H9 (cell line): ENCODE results near the gene MYLK. TPM values are rescaled to one million over a fixed set of nuclear protein-coding genes. Genes with fewer than 3 reads are reported as not detected.

Experiments
- DNase-seq: peaks from one replicate; pipeline ENCODE4 v3.0.0-alpha.2; 2017
- H2AFZ ChIP-seq: one replicate; pipeline ENCODE4 v1.6.1; 2013; ENCODE audit warnings: mild to moderate bottlenecking, low read length, control low read depth, moderate library complexity
- H2AK5ac ChIP-seq: 2 replicates; pipeline ENCODE4 v1.6.1; 2013; ENCODE audit warnings: low read length, control low read depth, mixed read lengths; ENCODE audit not compliant: insufficient read length
- H2BK120ac ChIP-seq: one replicate; pipeline ENCODE4 v1.6.1; 2013; ENCODE audit warnings: low read depth, mild to moderate bottlenecking, low read length, control low read depth, inconsistent platforms; ENCODE audit not compliant: poor library complexity, severe bottlenecking
- H2BK12ac ChIP-seq: 2 replicates; pipeline ENCODE4 v1.6.1; 2013; ENCODE audit warnings: low read length, control low read depth, mixed read lengths, low read depth; ENCODE audit not compliant: insufficient read length
- H2BK15ac ChIP-seq: 2 replicates; pipeline ENCODE4 v1.6.1; 2013; ENCODE audit warnings: low read depth, low read length, control low read depth
- H2BK20ac ChIP-seq: one replicate; pipeline ENCODE4 v1.6.1; 2013; ENCODE audit warnings: low read depth, mild to moderate bottlenecking, low read length, control low read depth, inconsistent platforms; ENCODE audit not compliant: poor library complexity, severe bottlenecking
- H2BK5ac ChIP-seq: 2 replicates; pipeline ENCODE4 v1.6.1; 2013; ENCODE audit warnings: low read length, control low read depth, mixed read lengths; ENCODE audit not compliant: insufficient read length
- H3K14ac ChIP-seq: 2 replicates; pipeline ENCODE4 v1.6.1; 2013; ENCODE audit warnings: low read length, control low read depth; ENCODE audit not compliant: insufficient read depth
- H3K18ac ChIP-seq: 2 replicates; pipeline ENCODE4 v1.6.1; 2013; ENCODE audit warnings: low read depth, mild to moderate bottlenecking, mixed read lengths, low read length, control low read depth; ENCODE audit not compliant: insufficient read length
- H3K23ac ChIP-seq: 2 replicates; pipeline ENCODE4 v1.6.1; 2013; ENCODE audit warnings: low read length, control low read depth, mixed read lengths, low read depth; ENCODE audit not compliant: insufficient read length
- H3K23me2 ChIP-seq: 2 replicates; pipeline ENCODE4 v1.6.1; 2013; ENCODE audit warnings: low read depth, mild to moderate bottlenecking, mixed read lengths, low read length, control low read depth; ENCODE audit not compliant: insufficient read length, poor library complexity, severe bottlenecking
- H3K27ac ChIP-seq: 2 replicates; pipeline ENCODE4 v1.5.1; 2013; ENCODE audit warnings: low read length, control low read depth, mixed read lengths, low read depth; ENCODE audit not compliant: insufficient read length
- H3K27me3 ChIP-seq: 2 replicates; pipeline ENCODE4 v1.6.1; 2013; ENCODE audit warnings: low read length, control low read depth, inconsistent platforms; ENCODE audit not compliant: insufficient read depth
- H3K4ac ChIP-seq: 2 replicates; pipeline ENCODE4 v1.6.1; 2013; ENCODE audit warnings: low read depth, mild to moderate bottlenecking, control low read depth, inconsistent platforms, low read length, moderate library complexity
- H3K4me1 ChIP-seq: 2 replicates; pipeline ENCODE4 v1.6.1; 2013; ENCODE audit warnings: low read length, control low read depth, inconsistent platforms; ENCODE audit not compliant: insufficient read depth
- H3K4me2 ChIP-seq: 2 replicates; pipeline ENCODE4 v1.6.1; 2013; ENCODE audit warnings: low read length, control low read depth, mixed read lengths; ENCODE audit not compliant: insufficient read length, insufficient read depth
- H3K56ac ChIP-seq: 2 replicates; pipeline ENCODE4 v1.6.1; 2013; ENCODE audit warnings: low read depth, mild to moderate bottlenecking, mixed read lengths, low read length, control low read depth; ENCODE audit not compliant: insufficient read length
- H3K79me1 ChIP-seq: 2 replicates; pipeline ENCODE4 v1.6.1; 2013; ENCODE audit warnings: low read depth, mild to moderate bottlenecking, moderate library complexity, low read length, control low read depth, inconsistent platforms; ENCODE audit not compliant: insufficient read depth, poor library complexity, severe bottlenecking
- H3K79me2 ChIP-seq: 2 replicates; pipeline ENCODE4 v1.6.1; 2013; ENCODE audit warnings: low read length, control low read depth, inconsistent platforms; ENCODE audit not compliant: insufficient read depth
- H3K9ac ChIP-seq: 2 replicates; pipeline ENCODE4 v1.6.1; 2013; ENCODE audit warnings: low read length, control low read depth, mixed read lengths; ENCODE audit not compliant: insufficient read length; ENCODE audit errors: extremely low read depth
- H3K9me3 ChIP-seq: one replicate; pipeline ENCODE4 v1.6.1; 2013; ENCODE audit warnings: low read depth, low read length, inconsistent platforms; ENCODE audit not compliant: control insufficient read depth
- H3T11ph ChIP-seq: one replicate; pipeline ENCODE4 v1.6.1; 2013; ENCODE audit warnings: mild to moderate bottlenecking, low read length, control low read depth, inconsistent platforms
- H4K20me1 ChIP-seq: one replicate; pipeline ENCODE4 v1.6.1; 2013; ENCODE audit not compliant: control insufficient read depth, insufficient read length, insufficient read depth
- H4K5ac ChIP-seq: 2 replicates; pipeline ENCODE4 v1.6.1; 2013; ENCODE audit warnings: low read depth, mild to moderate bottlenecking, mixed read lengths, low read length, control low read depth; ENCODE audit not compliant: insufficient read length
- H4K8ac ChIP-seq: replicated peaks from 2 replicates; pipeline ENCODE4 v1.6.1; 2013; ENCODE audit warnings: low read length, control low read depth, mixed read lengths, low read depth; ENCODE audit not compliant: insufficient read length
- H4K91ac ChIP-seq: 2 replicates; pipeline ENCODE4 v1.6.1; 2013; ENCODE audit warnings: low read depth, mild to moderate bottlenecking, moderate library complexity, mixed read lengths, low read length, control low read depth; ENCODE audit not compliant: insufficient read length
- H3K27ac Mint-ChIP-seq, 3 experiments: 2 replicates in 2 of 3; 3 replicates in 1 of 3; pipeline ENCODE4 v1.8.0; 2020 to 2021; ENCODE audit warnings: mixed read lengths in 3 of 3, mild to moderate bottlenecking in 1 of 3, moderate library complexity in 1 of 3
- H3K27me3 Mint-ChIP-seq: 2 replicates; pipeline ENCODE4 v1.8.0; 2021; ENCODE audit warnings: low read depth, mild to moderate bottlenecking, moderate library complexity, mixed read lengths
- H3K36me3 Mint-ChIP-seq, 3 experiments: 2 replicates in 2 of 3; 3 replicates in 1 of 3; pipeline ENCODE4 v1.8.0; 2020 to 2021; ENCODE audit warnings: low read depth in 3 of 3, mixed read lengths in 3 of 3; ENCODE audit not compliant: insufficient read depth in 1 of 3
- H3K4me1 Mint-ChIP-seq, 2 experiments: 2 replicates each; pipeline ENCODE4 v1.8.0; 2020; ENCODE audit warnings: mixed read lengths in 2 of 2
- H3K4me3 Mint-ChIP-seq, 2 experiments: 2 replicates in 1 of 2; 3 replicates in 1 of 2; pipeline ENCODE4 v1.8.0; 2020 to 2021; ENCODE audit warnings: mild to moderate bottlenecking in 2 of 2, mixed read lengths in 2 of 2, moderate library complexity in 1 of 2
- H3K9me3 Mint-ChIP-seq, 2 experiments: 2 replicates in 1 of 2; 3 replicates in 1 of 2; pipeline ENCODE4 v1.8.0; 2020; ENCODE audit warnings: mild to moderate bottlenecking in 2 of 2, mixed read lengths in 2 of 2, moderate library complexity in 1 of 2
- CTCF ChIP-seq: fragments of 200-600 bp; sonication (generic); conservative IDR thresholded peaks from 3 replicates; pipeline ENCODE4 v1.8.0; 2021; ENCODE audit warnings: antibody characterized with exemption, mild to moderate bottlenecking
- WGBS: extraction: QIAGEN DNeasy Blood & Tissue Kit; methylation state at CpG from one replicate; pipeline ENCODE4 v1.1.7; 2013; ENCODE audit warnings: missing lambda C conversion rate, low lambda C conversion rate, mixed read lengths; ENCODE audit not compliant: insufficient read length; ENCODE audit errors: extremely low coverage; 5-methylcytosine and 5-hydroxymethylcytosine counted together
- total RNA-seq: library from RNA; stranded (reverse); gene quantifications from 2 replicates; pipeline ENCODE4 v1.2.1, GENCODE V29; 2021

The MYLK gene
- total RNA-seq, 1 experiment from 2014 or later, result 10.1 TPM

- no peak overlapping the region for H3K56ac ChIP-seq
- H3K36me3 Mint-ChIP-seq, result no peaks in the 10 kb centered on the region
- TF ChIP-seq CTCF, result peak; percentile 79
- no peak overlapping the region for H4K8ac ChIP-seq
- H3K27ac Mint-ChIP-seq, result no peak overlapping the region; a peak in 1 of 7 replicates
- no peak overlapping the region for H3K14ac ChIP-seq
- no peak overlapping the region for H2BK120ac ChIP-seq
- WGBS, result no CpG with 5 or more reads among the region's 9 CpGs
- no peak overlapping the region for H3K4me2 ChIP-seq
- no peaks in the 10 kb centered on the region for H3K79me2 ChIP-seq
- no peak overlapping the region for H4K91ac ChIP-seq
- no peaks in the 10 kb centered on the region for H3K27me3 ChIP-seq
- peaks cover 2 to 6% of the 10 kb centered on the region in 2 experiments; a peak in 3 of 4 replicates for H3K4me1 Mint-ChIP-seq
- H3K18ac ChIP-seq, result no peak overlapping the region
- no peaks in the 10 kb centered on the region for H3K23me2 ChIP-seq
- H3K4me1 ChIP-seq, result no peaks in the 10 kb centered on the region
- H3K79me1 ChIP-seq, result no peaks in the 10 kb centered on the region
- H4K5ac ChIP-seq, result no peak overlapping the region
- no peak overlapping the region for H3K4me3 Mint-ChIP-seq
- no peak overlapping the region for H3K9ac ChIP-seq
- H3K9me3 Mint-ChIP-seq, result no peaks in the 10 kb centered on the region
- H2BK20ac ChIP-seq, result no peak overlapping the region
- H2AFZ ChIP-seq, result no peak overlapping the region
- no peak overlapping the region for H3K4ac ChIP-seq
- H4K20me1 ChIP-seq, result no peaks in the 10 kb centered on the region
- no peak overlapping the region for H2BK12ac ChIP-seq
- no peak overlapping the region for H3K23ac ChIP-seq
- no peaks in the 10 kb centered on the region for H3K9me3 ChIP-seq
- H3K27me3 Mint-ChIP-seq, result no peaks in the 10 kb centered on the region
- H2BK15ac ChIP-seq, result no peak overlapping the region
- H3K27ac ChIP-seq, result no peak overlapping the region
- DNase-seq, result peak; percentile 75
- H2BK5ac ChIP-seq, result no peak overlapping the region
- no peak overlapping the region for H3T11ph ChIP-seq
- H2AK5ac ChIP-seq, result no peak overlapping the region
These were observed 160.5 kb downstream of the MYLK start for GRCh38 chr3:123723522-123724168.
